GM21447 (cell line): ENCODE measurements around the gene ACBD4.

Experiments used
- ATAC-seq: cut with Tn5 transposase; IDR thresholded peaks from one replicate; pipeline ENCODE4 v1.9.1; 2021; ENCODE audit not compliant: unreplicated experiment

ACBD4 gene

GRCh38 chr17:45104029-45104428 is 31.5 kb upstream of the ACBD4 start:
- ATAC-seq: no peak

- no peak for ATAC-seq
Observed at GRCh38 chr17:45104497-45104896, 31.0 kb upstream of the ACBD4 start.

GRCh38 chr17:45104907-45105624 is 30.4 kb upstream of the ACBD4 start:
- no peak for ATAC-seq

GRCh38 chr17:45106096-45106495 is 29.4 kb upstream of the ACBD4 start:
- no peak for ATAC-seq

GRCh38 chr17:45106582-45106981 is 28.9 kb upstream of the ACBD4 start:
- ATAC-seq: no peak

- no peak for ATAC-seq
Observed at GRCh38 chr17:45107293-45108010, 28.0 kb upstream of the ACBD4 start.

- ATAC-seq: no peak
Observed at GRCh38 chr17:45108051-45108450, 27.4 kb upstream of the ACBD4 start.

GRCh38 chr17:45108595-45109521 is 26.6 kb upstream of the ACBD4 start:
- no peak for ATAC-seq

GRCh38 chr17:45110676-45111611 is 24.5 kb upstream of the ACBD4 start:
- ATAC-seq: no peak

- ATAC-seq: no peak
Observed at GRCh38 chr17:45111850-45112249, 23.6 kb upstream of the ACBD4 start.

GRCh38 chr17:45112559-45113423 is 22.7 kb upstream of the ACBD4 start:
- no peak for ATAC-seq

GRCh38 chr17:45113424-45113754 is 22.1 kb upstream of the ACBD4 start:
- ATAC-seq: no peak

- ATAC-seq: no peak
Observed at GRCh38 chr17:45114117-45114932, 21.2 kb upstream of the ACBD4 start.

GRCh38 chr17:45115015-45115625 is 20.4 kb upstream of the ACBD4 start:
- no peak for ATAC-seq

GRCh38 chr17:45115871-45116270 is 19.6 kb upstream of the ACBD4 start:
- no peak for ATAC-seq

GRCh38 chr17:45116434-45117016 is 19.0 kb upstream of the ACBD4 start:
- no peak for ATAC-seq

- no peak for ATAC-seq
Observed at GRCh38 chr17:45117334-45117733, 18.2 kb upstream of the ACBD4 start.
